NB4 (cell line): ENCODE measurements around the gene NEFH.

ENCODE experiments used
- MAX ChIP-seq: IDR thresholded peaks from 2 replicates; pipeline ENCODE4 v1.6.1; 2011; ENCODE audit warnings: low read depth, low read length
- MYC ChIP-seq: IDR thresholded peaks from 2 replicates; pipeline ENCODE4 v1.6.1; 2011; ENCODE audit warnings: low read depth, low read length
- POLR2A ChIP-seq: IDR thresholded peaks from 2 replicates; pipeline ENCODE4 v1.6.1; 2011; ENCODE audit warnings: mild to moderate bottlenecking; ENCODE audit not compliant: insufficient read length; ENCODE audit errors: extremely low read depth
- TF ChIP-seq, protein P1 (sequence below): IDR thresholded peaks from one replicate; pipeline ENCODE4 v1.5.1; 2012; ENCODE audit warnings: low read depth, low read length

GRCh38 chr22:29433856-29434255 is 46.2 kb upstream of the NEFH start:
- TF ChIP-seq POLR2A (no peak), MAX (no peak), MYC (no peak)
- TF ChIP-seq, protein P1, sequence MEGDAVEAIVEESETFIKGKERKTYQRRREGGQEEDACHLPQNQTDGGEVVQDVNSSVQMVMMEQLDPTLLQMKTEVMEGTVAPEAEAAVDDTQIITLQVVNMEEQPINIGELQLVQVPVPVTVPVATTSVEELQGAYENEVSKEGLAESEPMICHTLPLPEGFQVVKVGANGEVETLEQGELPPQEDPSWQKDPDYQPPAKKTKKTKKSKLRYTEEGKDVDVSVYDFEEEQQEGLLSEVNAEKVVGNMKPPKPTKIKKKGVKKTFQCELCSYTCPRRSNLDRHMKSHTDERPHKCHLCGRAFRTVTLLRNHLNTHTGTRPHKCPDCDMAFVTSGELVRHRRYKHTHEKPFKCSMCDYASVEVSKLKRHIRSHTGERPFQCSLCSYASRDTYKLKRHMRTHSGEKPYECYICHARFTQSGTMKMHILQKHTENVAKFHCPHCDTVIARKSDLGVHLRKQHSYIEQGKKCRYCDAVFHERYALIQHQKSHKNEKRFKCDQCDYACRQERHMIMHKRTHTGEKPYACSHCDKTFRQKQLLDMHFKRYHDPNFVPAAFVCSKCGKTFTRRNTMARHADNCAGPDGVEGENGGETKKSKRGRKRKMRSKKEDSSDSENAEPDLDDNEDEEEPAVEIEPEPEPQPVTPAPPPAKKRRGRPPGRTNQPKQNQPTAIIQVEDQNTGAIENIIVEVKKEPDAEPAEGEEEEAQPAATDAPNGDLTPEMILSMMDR = no peak
